Measurements from ENCODE around the gene CCDC190.

Gene CCDC190, protein sequence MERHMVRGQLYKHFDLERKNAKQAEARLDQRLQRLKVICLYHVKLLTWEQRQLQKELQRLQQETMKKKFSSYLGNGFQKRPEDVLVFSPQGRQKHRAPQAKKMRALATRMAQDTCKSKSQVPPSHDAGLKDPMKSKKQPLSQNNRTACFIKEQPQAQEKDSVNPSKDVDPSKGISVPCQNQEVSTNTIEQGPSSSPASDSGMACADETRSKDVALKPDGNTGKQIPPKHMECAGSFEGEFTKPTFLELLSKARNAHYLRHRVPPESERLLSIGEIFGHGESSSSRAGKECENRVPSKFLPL

DNA sequence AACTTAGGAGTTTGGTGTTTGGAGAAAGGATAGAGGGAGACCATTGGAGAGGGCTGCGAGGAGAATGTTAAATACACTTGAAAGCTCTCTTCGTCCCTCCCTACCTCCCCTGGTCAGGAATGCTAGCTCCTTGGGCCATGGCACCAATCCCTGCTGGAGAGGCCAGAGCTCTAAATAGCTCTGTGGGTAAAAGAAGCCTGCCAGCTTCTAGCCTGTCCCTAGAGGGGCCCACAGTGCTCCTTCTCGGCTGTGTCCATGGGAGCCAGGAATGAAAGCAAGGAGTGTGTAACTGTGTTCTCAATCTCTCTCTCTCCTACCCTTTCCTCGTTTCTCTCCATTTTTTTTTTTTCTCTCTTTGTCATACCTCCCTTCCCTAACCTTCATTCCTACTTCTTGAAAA is at the start of gene CCDC190:
TSS of gene CCDC190 (minus strand) at position 75 of the 400 bp plus-strand sequence. CDS start 1,529 bp downstream, outside the sequence.
- no peak within 1 kb of the TSS for H3K4me3 ChIP-seq (ENCODE audit: low read depth, low read length)
- in situ Hi-C loops (cut with HindIII; ENCODE audit: low sequenced_read_pairs), result loop anchor here (25.0 kb wide), 1 partner anchor 451 kb away; the partner anchor contains the start of gene NUF2
- peak; percentile 35 for DNase-seq (ENCODE audit: low read depth, low spot score)
- TF ChIP-seq, protein P1, sequence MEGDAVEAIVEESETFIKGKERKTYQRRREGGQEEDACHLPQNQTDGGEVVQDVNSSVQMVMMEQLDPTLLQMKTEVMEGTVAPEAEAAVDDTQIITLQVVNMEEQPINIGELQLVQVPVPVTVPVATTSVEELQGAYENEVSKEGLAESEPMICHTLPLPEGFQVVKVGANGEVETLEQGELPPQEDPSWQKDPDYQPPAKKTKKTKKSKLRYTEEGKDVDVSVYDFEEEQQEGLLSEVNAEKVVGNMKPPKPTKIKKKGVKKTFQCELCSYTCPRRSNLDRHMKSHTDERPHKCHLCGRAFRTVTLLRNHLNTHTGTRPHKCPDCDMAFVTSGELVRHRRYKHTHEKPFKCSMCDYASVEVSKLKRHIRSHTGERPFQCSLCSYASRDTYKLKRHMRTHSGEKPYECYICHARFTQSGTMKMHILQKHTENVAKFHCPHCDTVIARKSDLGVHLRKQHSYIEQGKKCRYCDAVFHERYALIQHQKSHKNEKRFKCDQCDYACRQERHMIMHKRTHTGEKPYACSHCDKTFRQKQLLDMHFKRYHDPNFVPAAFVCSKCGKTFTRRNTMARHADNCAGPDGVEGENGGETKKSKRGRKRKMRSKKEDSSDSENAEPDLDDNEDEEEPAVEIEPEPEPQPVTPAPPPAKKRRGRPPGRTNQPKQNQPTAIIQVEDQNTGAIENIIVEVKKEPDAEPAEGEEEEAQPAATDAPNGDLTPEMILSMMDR (IDR thresholded peaks at IDR 0.05; ENCODE audit: low read depth, low read length), result no peak

DNA sequence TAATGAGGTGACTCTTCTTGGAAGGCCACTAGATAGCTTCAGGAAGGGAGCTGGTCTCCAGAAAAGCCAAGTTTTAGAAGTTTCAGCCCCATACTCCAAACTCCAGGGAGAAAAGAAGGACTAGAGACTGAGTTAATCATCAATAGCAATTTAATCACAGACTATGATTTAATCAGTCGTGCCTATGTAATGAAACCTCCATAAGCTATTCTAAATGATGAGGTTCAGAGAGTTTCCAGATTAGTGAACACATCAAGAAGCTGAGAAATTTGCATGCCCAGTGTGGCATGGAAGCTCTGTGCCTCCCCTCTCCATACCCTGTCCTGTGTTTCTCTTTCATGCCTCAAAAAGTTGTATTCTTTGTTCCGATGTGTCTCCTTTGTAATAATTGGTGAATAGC is 49.2 kb upstream of the CCDC190 start:
- no peak for DNase-seq (ENCODE audit: low read depth, low spot score)
- in situ Hi-C loops (cut with HindIII; ENCODE audit: low sequenced_read_pairs), result no loop called here
- TF ChIP-seq, protein P1 (IDR thresholded peaks at IDR 0.05; ENCODE audit: low read depth, low read length), result no peak

DNA sequence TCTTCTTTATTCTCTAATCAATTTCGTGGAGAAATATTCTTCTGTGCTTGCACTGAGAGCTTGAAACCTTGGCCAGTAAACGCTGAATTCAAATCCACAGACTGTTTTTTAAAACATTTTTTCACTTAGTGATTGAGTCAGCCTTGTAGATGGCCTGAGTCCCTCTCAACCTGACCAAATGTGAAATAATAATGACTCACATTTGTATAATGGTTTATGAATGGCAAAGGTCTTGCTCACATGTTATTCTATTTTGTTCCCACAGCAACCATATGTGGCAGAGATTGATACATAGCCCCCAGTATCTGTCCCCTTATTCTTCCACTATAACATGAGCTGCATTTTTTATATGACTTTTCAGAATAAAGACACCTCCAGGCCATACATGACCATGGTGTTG is 47.8 kb upstream of the CCDC190 start:
- in situ Hi-C loops (cut with HindIII; ENCODE audit: low sequenced_read_pairs), result no loop called here
- peak; percentile 91 for DNase-seq (ENCODE audit: low read depth, low spot score)
- H3K4me3 ChIP-seq (ENCODE audit: low read depth, low read length), result no peak overlapping the region
- TF ChIP-seq, protein P1 (IDR thresholded peaks at IDR 0.05; ENCODE audit: low read depth, low read length), result no peak

More for the DNA sequence above, 49.2 kb upstream of the CCDC190 start:
- no peak overlapping the region for H3K4me3 ChIP-seq (ENCODE audit: low read depth, low read length)

DNA sequence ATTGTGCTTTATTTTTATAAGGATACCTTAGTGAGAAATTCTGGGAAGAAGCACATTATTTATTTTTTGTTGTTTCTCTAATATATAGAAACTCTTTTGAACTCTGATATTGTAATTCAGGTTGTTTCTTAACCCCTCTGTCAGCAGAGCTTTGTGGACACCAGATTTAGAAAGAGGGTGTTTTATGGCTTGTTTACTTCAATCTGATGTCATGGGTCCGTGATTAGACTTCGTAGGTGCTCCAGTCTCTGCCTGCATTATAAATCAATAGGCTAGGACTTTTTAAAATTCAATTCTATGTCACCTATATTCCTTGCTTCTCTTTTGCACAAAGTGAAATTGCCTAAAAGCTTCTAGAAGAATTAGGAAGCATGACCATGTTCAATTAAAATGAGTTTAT is 47.3 kb upstream of the CCDC190 start:
- no peak for DNase-seq (ENCODE audit: low read depth, low spot score)
- H3K4me3 ChIP-seq (ENCODE audit: low read depth, low read length), result no peak overlapping the region
- in situ Hi-C loops (cut with HindIII; ENCODE audit: low sequenced_read_pairs), result no loop called here
- TF ChIP-seq, protein P1 (IDR thresholded peaks at IDR 0.05; ENCODE audit: low read depth, low read length), result no peak

DNA sequence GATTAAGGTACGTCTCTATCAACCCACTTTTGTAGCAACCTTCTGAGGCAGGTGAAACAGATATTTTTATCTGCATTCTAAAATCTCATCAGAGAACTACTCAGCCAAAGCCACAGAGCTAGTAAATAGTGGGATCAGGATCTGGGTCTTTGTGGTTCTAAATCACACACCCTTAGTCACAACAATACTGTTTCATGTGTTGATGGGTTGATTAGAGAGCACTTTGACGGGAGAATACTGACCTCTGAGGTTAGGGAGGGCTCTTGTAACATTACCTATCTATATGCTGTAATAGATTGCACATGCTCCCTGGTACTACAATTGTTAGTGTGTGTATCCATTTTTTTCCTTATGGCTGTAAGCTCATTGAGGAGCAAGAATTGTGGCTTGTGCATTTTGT is 45.5 kb upstream of the CCDC190 start:
- no peak overlapping the region for H3K4me3 ChIP-seq (ENCODE audit: low read depth, low read length)
- in situ Hi-C loops (cut with HindIII; ENCODE audit: low sequenced_read_pairs), result no loop called here
- TF ChIP-seq, protein P1 (IDR thresholded peaks at IDR 0.05; ENCODE audit: low read depth, low read length), result no peak
- DNase-seq (ENCODE audit: low read depth, low spot score), result no peak

DNA sequence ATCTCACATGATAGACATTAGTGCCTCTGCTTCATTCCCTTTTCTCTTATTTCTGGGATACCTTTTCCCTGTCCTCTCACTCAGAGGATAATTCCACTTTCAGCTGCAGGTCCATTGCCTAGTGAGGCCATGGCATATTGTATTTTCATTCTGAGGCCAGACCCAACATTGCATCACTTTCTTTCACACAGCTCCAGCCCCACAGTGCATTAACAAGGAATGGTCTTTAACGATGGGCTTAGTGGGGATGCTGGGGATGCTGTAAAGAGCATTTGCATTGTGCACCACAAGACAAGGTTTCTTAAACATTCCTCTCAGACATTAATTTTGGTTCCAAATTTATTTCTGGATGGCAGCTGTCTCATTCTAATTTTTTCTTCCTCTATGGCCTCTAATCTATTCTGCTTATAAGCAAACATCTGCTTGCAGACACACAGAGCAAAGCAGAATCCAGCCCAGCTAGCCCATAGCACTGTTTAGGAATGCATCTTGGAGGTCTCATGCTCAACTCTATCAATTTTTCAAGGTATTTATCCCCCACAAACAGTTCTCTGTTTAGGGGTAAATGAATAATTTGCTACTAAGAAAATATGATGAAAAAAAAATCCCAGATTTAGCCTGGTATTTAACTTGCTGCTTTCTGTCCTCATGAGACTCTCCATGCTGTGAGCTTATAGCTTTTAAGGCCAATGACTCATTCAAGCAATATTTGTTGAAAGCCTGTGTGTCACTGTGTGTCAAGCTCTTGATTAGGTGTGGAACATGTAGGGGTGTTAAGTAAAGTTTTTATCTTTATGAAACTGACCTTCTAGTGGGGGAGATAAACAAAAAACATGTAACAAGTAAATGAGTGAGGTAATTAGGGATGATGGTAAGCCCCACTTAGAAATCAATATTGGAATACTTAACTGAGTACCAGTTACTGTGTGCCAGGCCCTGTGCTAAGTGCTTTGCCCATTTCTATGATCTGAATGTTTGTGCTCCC is 44.5 kb upstream of the CCDC190 start:
- in situ Hi-C loops (cut with HindIII; ENCODE audit: low sequenced_read_pairs), result no loop called here
- no peak overlapping the region for H3K4me3 ChIP-seq (ENCODE audit: low read depth, low read length)
- TF ChIP-seq, protein P1 (IDR thresholded peaks at IDR 0.05; ENCODE audit: low read depth, low read length), result no peak
- DNase-seq (ENCODE audit: low read depth, low spot score), result peak; percentile 89
